ENCODE measurements around the gene EFNA2.

- TF ChIP-seq NFE2L2 (conservative IDR thresholded peaks at IDR 0.05; ENCODE audit: low read length), result no peak
- TF ChIP-seq TP53 (CRISPR knock-in tag; IDR thresholded peaks at IDR 0.05), result 0 out of 2 replicates have a peak, but pooled peaks have one; percentile 29
- TF ChIP-seq POLR2A (IDR thresholded peaks at IDR 0.05; ENCODE audit: low read length), result peak; percentile 92
- no peak for TF ChIP-seq KDM5A (IDR thresholded peaks at IDR 0.05)
- no peak for TF ChIP-seq CEBPB (IDR thresholded peaks at IDR 0.05)
- TF ChIP-seq CTCF (IDR thresholded peaks at IDR 0.05), result no peak
- no peak for TF ChIP-seq ZSCAN20 (CRISPR knock-in tag; IDR thresholded peaks at IDR 0.05)
These were observed 16.6 kb upstream of the EFNA2 start, which contains the start of gene CIRBP for GRCh38 chr19:1269065-1269477.

All from A549 (cell line).